SK-N-SH (cell line): Measurements from ENCODE around the gene ZCCHC7. TPM values are rescaled to one million over a fixed set of nuclear protein-coding genes. Genes with fewer than 3 reads are reported as not detected.

Source experiments
- CTCF ChIA-PET: fragments of 300-600, 350-600 bp; formaldehyde crosslinking; extraction: SDS; loops from one replicate; lab custom pipeline; 2021; lab: Yijun Ruan, JAX
- POLR2A ChIA-PET: fragments of 350-600 bp; sonication (Branson Sonifier 250); formaldehyde crosslinking; extraction: SDS; loops from one replicate; lab custom pipeline; 2020; ENCODE audit warnings: antibody characterized with exemption, inconsistent platforms; lab: Yijun Ruan, JAX
- DNase-seq: peaks from one replicate; pipeline ENCODE4 v3.0.0; 2012
- H2AFZ ChIP-seq: fragments of 200-600 bp; sonication (generic); 2 replicates; pipeline ENCODE4 v1.8.1; 2016; ENCODE audit warnings: antibody characterized with exemption, mild to moderate bottlenecking, low read depth
- H3F3A ChIP-seq: fragments of 200-600 bp; sonication (generic); replicated peaks from 2 replicates; pipeline ENCODE3; 2016; ENCODE audit warnings: antibody characterized with exemption, mild to moderate bottlenecking; ENCODE audit not compliant: insufficient read depth
- H3K27ac ChIP-seq, 2 experiments: fragments of 200-500 bp in 1 of 2; fragments of 200-600 bp in 1 of 2; sonication (Bioruptor generic) in 1 of 2; sonication (generic), shearing (Covaris generic) in 1 of 2; 2 replicates each; pipeline versions ENCODE4 v1.5.1 to v1.6.1; 2014 to 2016; ENCODE audit warnings: low read depth in 2 of 2, inconsistent platforms in 1 of 2, low read length in 1 of 2, mild to moderate bottlenecking in 1 of 2, mixed read lengths in 1 of 2
- H3K27me3 ChIP-seq: fragments of 200-600 bp; sonication (generic), shearing (Covaris generic); 2 replicates; pipeline ENCODE4 v1.6.1; 2016; ENCODE audit warnings: mixed run types; ENCODE audit not compliant: insufficient read depth
- H3K36me3 ChIP-seq, 2 experiments: fragments of 200-500 bp in 1 of 2; fragments of 200-600 bp in 1 of 2; sonication (Bioruptor generic) in 1 of 2; sonication (generic) in 1 of 2; replicated peaks in 1 of 2; 2 replicates each; pipeline versions ENCODE3 to v1.5.1; 2014 to 2016; ENCODE audit warnings: low read length in 1 of 2, mild to moderate bottlenecking in 1 of 2; ENCODE audit not compliant: insufficient read depth in 2 of 2, control insufficient read depth in 1 of 2
- H3K4me1 ChIP-seq, 2 experiments: fragments of 200-500 bp in 1 of 2; fragments of 200-600 bp in 1 of 2; sonication (Bioruptor generic) in 1 of 2; sonication (generic), shearing (Covaris generic) in 1 of 2; 2 replicates each; pipeline versions ENCODE4 v1.5.1 to v1.6.1; 2014 to 2016; ENCODE audit warnings: low read depth in 1 of 2, low read length in 1 of 2, mixed run types in 1 of 2; ENCODE audit not compliant: insufficient read depth in 2 of 2, control insufficient read depth in 1 of 2
- H3K4me2 ChIP-seq: fragments of 200-600 bp; sonication (generic), shearing (Covaris generic); 2 replicates; pipeline ENCODE4 v1.6.1; 2017; ENCODE audit warnings: mixed run types
- H3K4me3 ChIP-seq, 2 experiments: fragments of 200-500 bp in 1 of 2; fragments of 200-600 bp in 1 of 2; sonication (Bioruptor generic) in 1 of 2; sonication (generic), shearing (Covaris generic) in 1 of 2; 2 replicates each; pipeline versions ENCODE4 v1.5.1 to v1.8.1; 2014 to 2016; ENCODE audit warnings: low read depth in 2 of 2, inconsistent platforms in 1 of 2, low read length in 1 of 2, mild to moderate bottlenecking in 1 of 2, mixed read lengths in 1 of 2, moderate library complexity in 1 of 2
- H3K79me2 ChIP-seq: fragments of 200-600 bp; sonication (generic); 2 replicates; pipeline ENCODE4 v1.8.1; 2017; ENCODE audit warnings: mild to moderate bottlenecking; ENCODE audit not compliant: insufficient read depth
- H3K9ac ChIP-seq: fragments of 200-600 bp; sonication (generic); 2 replicates; pipeline ENCODE4 v1.6.1; 2017; ENCODE audit warnings: mixed run types
- H3K9me2 ChIP-seq: fragments of 200-600 bp; sonication (generic); 2 replicates; pipeline ENCODE4 v1.6.1; 2017; ENCODE audit warnings: mixed run types
- H3K9me3 ChIP-seq: fragments of 200-600 bp; sonication (generic); 2 replicates; pipeline ENCODE4 v1.6.1; 2017; ENCODE audit warnings: mixed run types, mild to moderate bottlenecking, moderate library complexity
- H4K20me1 ChIP-seq: fragments of 200-600 bp; sonication (generic); 2 replicates; pipeline ENCODE4 v1.6.1; 2017; ENCODE audit warnings: mild to moderate bottlenecking, mixed run types; ENCODE audit not compliant: insufficient read depth
- EZH2phosphoT487 ChIP-seq: fragments of 200-600 bp; sonication (generic); IDR thresholded peaks from 2 replicates; pipeline ENCODE4 v1.6.1; 2017; ENCODE audit warnings: low read depth, mixed run types, mild to moderate bottlenecking, antibody characterized with exemption, moderate library complexity, borderline replicate concordance
- FOXJ3 ChIP-seq: sonication (generic); formaldehyde crosslinking; IDR thresholded peaks from 2 replicates; pipeline ENCODE4 v1.5.1; 2020; ENCODE audit warnings: mild to moderate bottlenecking, missing genetic modification reagents
- MAX ChIP-seq: IDR thresholded peaks from 2 replicates; pipeline ENCODE4 v1.4.0; 2012; ENCODE audit warnings: low read depth
- POLR2AphosphoS5 ChIP-seq: IDR thresholded peaks from 2 replicates; pipeline ENCODE4 v1.6.1; 2012; ENCODE audit warnings: low read depth, low read length
- RAD21 ChIP-seq: IDR thresholded peaks from 2 replicates; pipeline ENCODE4 v1.6.1; 2012; ENCODE audit warnings: mild to moderate bottlenecking, low read length
- SIN3A ChIP-seq: IDR thresholded peaks from 2 replicates; pipeline ENCODE4 v1.6.1; 2012; ENCODE audit warnings: low read depth, mild to moderate bottlenecking, low read length, moderate library complexity, borderline replicate concordance
- SMC3 ChIP-seq: IDR thresholded peaks from 2 replicates; pipeline ENCODE4 v1.6.1; 2012; ENCODE audit warnings: low read depth, low read length, improper control_type of control experiment
- USF1 ChIP-seq: IDR thresholded peaks from 2 replicates; pipeline ENCODE4 v1.4.0; 2012; ENCODE audit warnings: low read depth, borderline replicate concordance
- USF2 ChIP-seq: fragments of 150-350 bp; IDR thresholded peaks from 2 replicates; pipeline ENCODE4 v1.6.1; 2017; ENCODE audit warnings: antibody characterized with exemption, low read length, low read depth, borderline replicate concordance
- ZBTB33 ChIP-seq: IDR thresholded peaks from 2 replicates; pipeline ENCODE4 v1.4.0; 2012; ENCODE audit warnings: low read depth, borderline replicate concordance
- WGBS: methylation state at CpG from one replicate; pipeline ENCODE4 v1.1.6; 2017; ENCODE audit warnings: low lambda C conversion rate; 5-methylcytosine and 5-hydroxymethylcytosine counted together
- polyA plus RNA-seq, 3 experiments: library from polyadenylated mRNA; depleted of rRNA; stranded (reverse); fragments of >200 nt; gene quantifications; 2 replicates each; pipeline ENCODE4 v1.2.3, GENCODE V29; 2012

Gene ZCCHC7
- polyA plus RNA-seq, 1 of the 3 experiments (the other 2 are of a cell fraction): 12.6 TPM

- no peaks in the 10 kb centered on the region for H3F3A ChIP-seq
- peaks cover 25% of the 10 kb centered on the region for H3K79me2 ChIP-seq
- ChIA-PET CTCF (no interaction called here), POLR2A (no interaction called here)
- no peaks in the 10 kb centered on the region for H3K9me3 ChIP-seq
- no peak overlapping the region for H3K4me3 ChIP-seq
- H3K27me3 ChIP-seq: no peaks in the 10 kb centered on the region
- 96% methylated on average over 4 of the region's 4 CpGs for WGBS
- H3K9me2 ChIP-seq: no peaks in the 10 kb centered on the region
- H4K20me1 ChIP-seq: no peaks in the 10 kb centered on the region
- no peak overlapping the region for H3K9ac ChIP-seq
- H2AFZ ChIP-seq: no peak overlapping the region
- no peak overlapping the region for H3K4me2 ChIP-seq
- no peak for DNase-seq
- TF ChIP-seq USF2 (no peak), EZH2phosphoT487 (no peak), SMC3 (no peak), FOXJ3 (CRISPR knock-in tag) (no peak), RAD21 (no peak), POLR2AphosphoS5 (no peak), USF1 (no peak), SIN3A (no peak), ZBTB33 (no peak)
- H3K4me1 ChIP-seq: peaks cover 0 to 6% of the 10 kb centered on the region in 2 experiments; a peak in 1 of 4 replicates
- peak overlapping the region in 1 of 2 experiments; percentile 22; a peak in 1 of 4 replicates for H3K27ac ChIP-seq
- H3K36me3 ChIP-seq: peaks cover 2 to 4% of the 10 kb centered on the region in 2 experiments
Observed at GRCh38 chr9:37239224-37239859, 119.0 kb downstream of the ZCCHC7 start.

GRCh38 chr9:37239921-37240320 lies 119.5 kb downstream of the ZCCHC7 start:
- Histone ChIP-seq H3K9me3 (no peaks in the 10 kb centered on the region), H3K79me2 (peaks cover 24% of the 10 kb centered on the region), H3K27ac (no peak overlapping the region), H3K9me2 (no peaks in the 10 kb centered on the region), H3F3A (no peaks in the 10 kb centered on the region), H3K4me1 (peaks cover 0 to 6% of the 10 kb centered on the region in 2 experiments; a peak in 1 of 4 replicates), H4K20me1 (no peaks in the 10 kb centered on the region), H3K36me3 (peaks cover 2 to 4% of the 10 kb centered on the region in 2 experiments), H3K4me2 (no peak overlapping the region), H3K9ac (no peak overlapping the region), H3K4me3 (no peak overlapping the region), H3K27me3 (no peaks in the 10 kb centered on the region), H2AFZ (no peak overlapping the region)
- TF ChIP-seq MAX: no peak
- ChIA-PET CTCF (no interaction called here), POLR2A (no interaction called here)
- DNase-seq: no peak
- 95% methylated on average over 2 of the region's 2 CpGs for WGBS
